Measurements from ENCODE around the gene PRKCH.

PRKCH gene

GRCh38 chr14:61438860-61439765 lies 117.7 kb downstream of the PRKCH start:
- no peak overlapping the region for H2AFZ ChIP-seq (ENCODE audit: low read length)

GRCh38 chr14:61439779-61440418 lies 118.5 kb downstream of the PRKCH start:
- H4K20me1 ChIP-seq (ENCODE audit: insufficient read depth, low read length, poor library complexity, severe bottlenecking) = no peaks in the 10 kb centered on the region
- no peak overlapping the region for H3K9ac ChIP-seq (ENCODE audit: low read depth, low read length, poor library complexity, severe bottlenecking)
- no peaks in the 10 kb centered on the region for H3K27me3 ChIP-seq (ENCODE audit: insufficient read depth, low read length, poor library complexity, severe bottlenecking)
- H3K36me3 ChIP-seq (ENCODE audit: insufficient read depth, low read length) = peaks cover 15% of the 10 kb centered on the region; the same call in 1 of the 2 replicates
- H3K79me2 ChIP-seq (ENCODE audit: insufficient read depth, low read length) = peaks cover 94% of the 10 kb centered on the region
- no peaks in the 10 kb centered on the region for H3K9me3 ChIP-seq (ENCODE audit: insufficient read depth, low read depth, low read length)
- no peak overlapping the region for H2AFZ ChIP-seq (ENCODE audit: low read length)
- H3K4me2 ChIP-seq (ENCODE audit: low read depth, low read length, poor library complexity, severe bottlenecking) = no peak overlapping the region
- H3K9me2 ChIP-seq (replicated peaks; ENCODE audit: low read depth, low read length) = no peaks in the 10 kb centered on the region
- no peak overlapping the region for H3K4me3 ChIP-seq (ENCODE audit: low read length, poor library complexity, severe bottlenecking)
- H3F3A ChIP-seq (ENCODE audit: low read depth) = peaks cover 6% of the 10 kb centered on the region
- peaks cover 67% of the 10 kb centered on the region for H3K4me1 ChIP-seq (ENCODE audit: insufficient read depth, low read length, poor library complexity, severe bottlenecking)
- TF ChIP-seq, protein P1, sequence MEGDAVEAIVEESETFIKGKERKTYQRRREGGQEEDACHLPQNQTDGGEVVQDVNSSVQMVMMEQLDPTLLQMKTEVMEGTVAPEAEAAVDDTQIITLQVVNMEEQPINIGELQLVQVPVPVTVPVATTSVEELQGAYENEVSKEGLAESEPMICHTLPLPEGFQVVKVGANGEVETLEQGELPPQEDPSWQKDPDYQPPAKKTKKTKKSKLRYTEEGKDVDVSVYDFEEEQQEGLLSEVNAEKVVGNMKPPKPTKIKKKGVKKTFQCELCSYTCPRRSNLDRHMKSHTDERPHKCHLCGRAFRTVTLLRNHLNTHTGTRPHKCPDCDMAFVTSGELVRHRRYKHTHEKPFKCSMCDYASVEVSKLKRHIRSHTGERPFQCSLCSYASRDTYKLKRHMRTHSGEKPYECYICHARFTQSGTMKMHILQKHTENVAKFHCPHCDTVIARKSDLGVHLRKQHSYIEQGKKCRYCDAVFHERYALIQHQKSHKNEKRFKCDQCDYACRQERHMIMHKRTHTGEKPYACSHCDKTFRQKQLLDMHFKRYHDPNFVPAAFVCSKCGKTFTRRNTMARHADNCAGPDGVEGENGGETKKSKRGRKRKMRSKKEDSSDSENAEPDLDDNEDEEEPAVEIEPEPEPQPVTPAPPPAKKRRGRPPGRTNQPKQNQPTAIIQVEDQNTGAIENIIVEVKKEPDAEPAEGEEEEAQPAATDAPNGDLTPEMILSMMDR (conservative IDR thresholded peaks at IDR 0.05; ENCODE audit: low read length) = no peak
- TF ChIP-seq EZH2phosphoT487 (IDR thresholded peaks at IDR 0.05; ENCODE audit: borderline replicate concordance) = no peak

More at GRCh38 chr14:61438860-61439765, 117.7 kb downstream of the PRKCH start:
- H3F3A ChIP-seq (ENCODE audit: low read depth) = no peaks in the 10 kb centered on the region; the same call in 1 of the 2 replicates
- peaks cover 99% of the 10 kb centered on the region for H3K79me2 ChIP-seq (ENCODE audit: insufficient read depth, low read length)
- peaks cover 19% of the 10 kb centered on the region; the same call in 1 of the 2 replicates for H3K36me3 ChIP-seq (ENCODE audit: insufficient read depth, low read length)
- TF ChIP-seq, protein P1 (conservative IDR thresholded peaks at IDR 0.05; ENCODE audit: low read length) = no peak
- no peak for TF ChIP-seq EZH2phosphoT487 (IDR thresholded peaks at IDR 0.05; ENCODE audit: borderline replicate concordance)
- H3K4me3 ChIP-seq (ENCODE audit: low read length, poor library complexity, severe bottlenecking) = no peak overlapping the region
- peak overlapping the region; percentile 3 for H3K9ac ChIP-seq (ENCODE audit: low read depth, low read length, poor library complexity, severe bottlenecking)
- H3K4me1 ChIP-seq (ENCODE audit: insufficient read depth, low read length, poor library complexity, severe bottlenecking) = peaks cover 59% of the 10 kb centered on the region
- no peaks in the 10 kb centered on the region for H3K9me2 ChIP-seq (replicated peaks; ENCODE audit: low read depth, low read length)
- H4K20me1 ChIP-seq (ENCODE audit: insufficient read depth, low read length, poor library complexity, severe bottlenecking) = no peaks in the 10 kb centered on the region
- no peaks in the 10 kb centered on the region for H3K27me3 ChIP-seq (ENCODE audit: insufficient read depth, low read length, poor library complexity, severe bottlenecking)
- H3K9me3 ChIP-seq (ENCODE audit: insufficient read depth, low read depth, low read length) = no peaks in the 10 kb centered on the region
- H3K4me2 ChIP-seq (ENCODE audit: low read depth, low read length, poor library complexity, severe bottlenecking) = no peak overlapping the region

DNA sequence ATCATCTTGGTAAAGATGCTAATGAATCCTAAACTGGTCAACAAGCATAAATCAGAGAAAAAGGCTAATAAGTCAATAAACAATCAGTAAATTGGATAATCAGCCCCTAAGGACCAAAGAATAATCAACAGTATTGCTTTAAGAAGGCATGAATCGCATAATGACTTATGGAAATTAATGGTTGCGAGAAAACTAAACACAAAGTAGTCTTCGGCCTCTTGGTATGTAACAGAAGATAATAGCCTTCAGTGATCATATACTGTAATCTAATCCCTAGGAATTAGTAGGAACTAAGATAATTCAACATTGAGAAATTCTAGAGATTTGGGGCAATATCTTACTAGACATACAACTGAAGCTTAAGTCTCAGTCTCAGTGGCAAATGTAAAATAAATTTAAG lies 122.1 kb downstream of the PRKCH start:
- Histone ChIP-seq H3K36me3 (ENCODE audit: insufficient read depth, low read length) (peaks cover 30% of the 10 kb centered on the region; the same call in 1 of the 2 replicates), H3K4me2 (ENCODE audit: low read depth, low read length, poor library complexity, severe bottlenecking) (peak overlapping the region; percentile 78)

More for the DNA sequence above, 122.1 kb downstream of the PRKCH start:
- Histone ChIP-seq H3K27me3 (ENCODE audit: insufficient read depth, low read length, poor library complexity, severe bottlenecking) (no peaks in the 10 kb centered on the region), H3K79me2 (ENCODE audit: insufficient read depth, low read length) (peaks cover 94% of the 10 kb centered on the region), H3F3A (ENCODE audit: low read depth) (peaks cover 8% of the 10 kb centered on the region), H4K20me1 (ENCODE audit: insufficient read depth, low read length, poor library complexity, severe bottlenecking) (no peaks in the 10 kb centered on the region), H3K4me1 (ENCODE audit: insufficient read depth, low read length, poor library complexity, severe bottlenecking) (peaks cover 85% of the 10 kb centered on the region), H3K4me3 (ENCODE audit: low read length, poor library complexity, severe bottlenecking) (peak overlapping the region; percentile 64), H2AFZ (ENCODE audit: low read length) (no peak overlapping the region), H3K9me2 (replicated peaks; ENCODE audit: low read depth, low read length) (no peaks in the 10 kb centered on the region), H3K9ac (ENCODE audit: low read depth, low read length, poor library complexity, severe bottlenecking) (peak overlapping the region; percentile 73), H3K9me3 (ENCODE audit: insufficient read depth, low read depth, low read length) (no peaks in the 10 kb centered on the region)
- TF ChIP-seq, protein P1 (conservative IDR thresholded peaks at IDR 0.05; ENCODE audit: low read length) = no peak
- TF ChIP-seq EZH2phosphoT487 (IDR thresholded peaks at IDR 0.05; ENCODE audit: borderline replicate concordance) = no peak

All from Loucy (cell line).